OCI-LY7 (cell line): ENCODE data around the gene PSMD7.

Experiments
- CTCF ChIP-seq: fragments of 200-600 bp; sonication (generic); conservative IDR thresholded peaks from 2 replicates; pipeline ENCODE4 v1.5.1; 2014; ENCODE audit warnings: mild to moderate bottlenecking, antibody characterized with exemption, low read length, moderate library complexity, mixed read lengths
- EZH2phosphoT487 ChIP-seq: fragments of 200-600 bp; sonication (generic); IDR thresholded peaks from 2 replicates; pipeline ENCODE4 v1.6.1; 2018; ENCODE audit warnings: low read depth, borderline replicate concordance, mild to moderate bottlenecking, mixed run types, antibody characterized with exemption, low read length, moderate library complexity, mixed read lengths

- TF ChIP-seq EZH2phosphoT487, result no peak
- no peak for TF ChIP-seq CTCF
These were observed 35.5 kb upstream of the PSMD7 start for GRCh38 chr16:74261068-74261467.
